WI38 (cell line): ENCODE results near the gene SLC15A3.

Source experiments
- H3K4me3 ChIP-seq: 2 replicates; pipeline ENCODE4 v1.5.1; 2011; ENCODE audit warnings: low read depth, mild to moderate bottlenecking, control low read depth, low read length
- CTCF ChIP-seq: IDR thresholded peaks from 2 replicates; pipeline ENCODE4 v1.5.1; 2012; ENCODE audit warnings: low read depth, mild to moderate bottlenecking, control low read depth, low read length

Gene SLC15A3

GRCh38 chr11:60951904-60952741 is at the start of gene SLC15A3:
TSS of gene SLC15A3 (minus strand) at chr11:60952176. CDS start at chr11:60951551, 625 bp downstream.
- no peak for TF ChIP-seq CTCF
- peak within 1 kb of the TSS; percentile 58 for H3K4me3 ChIP-seq

- TF ChIP-seq CTCF = no peak
- no peak overlapping the region for H3K4me3 ChIP-seq
These were observed 48.5 kb upstream of the SLC15A3 start for GRCh38 chr11:61000426-61000825.

- no peak overlapping the region for H3K4me3 ChIP-seq
- TF ChIP-seq CTCF = no peak
These were observed 44.6 kb upstream of the SLC15A3 start for GRCh38 chr11:60996381-60997138.

- no peak overlapping the region for H3K4me3 ChIP-seq
- no peak for TF ChIP-seq CTCF
These were observed 43.8 kb upstream of the SLC15A3 start for GRCh38 chr11:60995798-60996197.

GRCh38 chr11:60994541-60995080 is 42.6 kb upstream of the SLC15A3 start:
- no peak overlapping the region for H3K4me3 ChIP-seq
- no peak for TF ChIP-seq CTCF

- TF ChIP-seq CTCF = no peak
- no peak overlapping the region for H3K4me3 ChIP-seq
These were observed 41.6 kb upstream of the SLC15A3 start for GRCh38 chr11:60993615-60994014.

GRCh38 chr11:60992842-60993409 is 41.0 kb upstream of the SLC15A3 start:
- no peak overlapping the region for H3K4me3 ChIP-seq
- no peak for TF ChIP-seq CTCF
